Fibroblast of mammary gland (primary cell): ENCODE results near the gene GGPS1.

Experiments
- DNase-seq: peaks from one replicate; pipeline ENCODE4 v3.0.0-alpha.2; 2010; ENCODE audit warnings: low read depth
- H3K4me3 ChIP-seq: 2 replicates; pipeline ENCODE4 v1.5.1; 2011; ENCODE audit warnings: low read depth, mild to moderate bottlenecking, low read length, moderate library complexity; ENCODE audit not compliant: control insufficient read depth
- TF ChIP-seq, protein P1 (sequence below): conservative IDR thresholded peaks from 2 replicates; pipeline ENCODE4 v1.5.1; 2011; ENCODE audit warnings: low read depth, low read length, inconsistent platforms; ENCODE audit not compliant: control insufficient read depth, insufficient read depth

GGPS1 gene

DNA sequence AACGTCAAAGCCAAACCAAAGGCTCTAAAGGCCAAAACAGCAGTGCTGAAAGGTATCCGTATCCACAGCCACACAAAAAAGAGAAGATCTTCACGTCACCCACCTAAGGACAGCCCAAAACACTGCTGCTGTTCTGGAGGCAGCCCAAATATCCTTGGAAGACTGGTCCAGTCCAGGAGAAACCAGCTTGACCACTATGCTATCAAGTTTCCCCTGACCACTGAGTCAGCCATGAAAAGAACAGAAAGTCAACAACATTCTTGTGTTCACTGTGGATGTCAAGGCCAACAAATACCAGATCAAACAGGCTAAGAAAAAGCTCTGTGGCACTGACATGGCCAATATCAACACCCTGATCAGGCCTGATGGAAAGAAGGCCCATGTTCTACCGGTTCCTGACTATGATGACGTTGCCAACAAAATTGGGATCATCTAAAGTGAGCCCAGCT is 32.4 kb upstream of the GGPS1 start:
- DNase-seq: peak; percentile 78
- no peak overlapping the region for H3K4me3 ChIP-seq
- TF ChIP-seq, protein P1, sequence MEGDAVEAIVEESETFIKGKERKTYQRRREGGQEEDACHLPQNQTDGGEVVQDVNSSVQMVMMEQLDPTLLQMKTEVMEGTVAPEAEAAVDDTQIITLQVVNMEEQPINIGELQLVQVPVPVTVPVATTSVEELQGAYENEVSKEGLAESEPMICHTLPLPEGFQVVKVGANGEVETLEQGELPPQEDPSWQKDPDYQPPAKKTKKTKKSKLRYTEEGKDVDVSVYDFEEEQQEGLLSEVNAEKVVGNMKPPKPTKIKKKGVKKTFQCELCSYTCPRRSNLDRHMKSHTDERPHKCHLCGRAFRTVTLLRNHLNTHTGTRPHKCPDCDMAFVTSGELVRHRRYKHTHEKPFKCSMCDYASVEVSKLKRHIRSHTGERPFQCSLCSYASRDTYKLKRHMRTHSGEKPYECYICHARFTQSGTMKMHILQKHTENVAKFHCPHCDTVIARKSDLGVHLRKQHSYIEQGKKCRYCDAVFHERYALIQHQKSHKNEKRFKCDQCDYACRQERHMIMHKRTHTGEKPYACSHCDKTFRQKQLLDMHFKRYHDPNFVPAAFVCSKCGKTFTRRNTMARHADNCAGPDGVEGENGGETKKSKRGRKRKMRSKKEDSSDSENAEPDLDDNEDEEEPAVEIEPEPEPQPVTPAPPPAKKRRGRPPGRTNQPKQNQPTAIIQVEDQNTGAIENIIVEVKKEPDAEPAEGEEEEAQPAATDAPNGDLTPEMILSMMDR: no peak

DNA sequence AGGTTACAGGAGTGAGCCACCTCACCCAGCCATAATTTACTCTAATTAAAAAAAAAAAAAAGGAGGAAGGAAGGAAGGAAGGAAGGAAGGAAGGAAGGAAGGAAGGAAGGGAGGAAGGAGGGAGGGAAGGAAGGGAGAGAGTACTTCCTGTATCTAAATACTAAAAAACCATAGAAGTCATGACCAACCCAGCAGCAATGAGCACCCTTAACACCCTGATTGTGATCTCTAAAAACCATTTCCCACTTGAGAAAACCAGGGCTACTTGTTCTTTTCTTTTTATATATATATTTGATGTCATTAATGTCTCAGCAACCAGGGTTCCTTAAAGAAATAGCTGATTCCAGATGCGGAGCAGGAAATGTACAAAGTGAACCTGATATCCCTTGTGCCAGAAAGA is 31.6 kb upstream of the GGPS1 start:
- no peak overlapping the region for H3K4me3 ChIP-seq
- no peak for DNase-seq
- TF ChIP-seq, protein P1: no peak

DNA sequence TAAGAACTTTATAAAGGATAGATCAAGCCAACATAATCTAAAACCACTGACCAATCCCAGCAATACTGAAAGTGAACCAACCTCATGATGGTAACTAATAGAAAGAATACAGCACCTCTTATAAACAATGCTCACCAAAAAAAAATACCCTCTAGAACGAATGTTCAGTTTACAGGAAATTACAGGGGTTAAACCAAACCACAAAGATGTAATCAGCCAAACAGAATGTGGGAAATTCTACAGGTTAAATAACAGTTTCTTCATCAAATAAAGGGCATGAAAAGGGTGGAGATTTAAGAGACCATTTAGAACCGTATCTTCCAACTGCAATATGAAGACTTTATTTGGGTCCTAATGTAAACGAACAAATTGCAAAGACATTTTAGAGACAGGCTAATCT is 30.8 kb upstream of the GGPS1 start:
- TF ChIP-seq, protein P1: no peak
- DNase-seq: peak; percentile 24
- H3K4me3 ChIP-seq: no peak overlapping the region

DNA sequence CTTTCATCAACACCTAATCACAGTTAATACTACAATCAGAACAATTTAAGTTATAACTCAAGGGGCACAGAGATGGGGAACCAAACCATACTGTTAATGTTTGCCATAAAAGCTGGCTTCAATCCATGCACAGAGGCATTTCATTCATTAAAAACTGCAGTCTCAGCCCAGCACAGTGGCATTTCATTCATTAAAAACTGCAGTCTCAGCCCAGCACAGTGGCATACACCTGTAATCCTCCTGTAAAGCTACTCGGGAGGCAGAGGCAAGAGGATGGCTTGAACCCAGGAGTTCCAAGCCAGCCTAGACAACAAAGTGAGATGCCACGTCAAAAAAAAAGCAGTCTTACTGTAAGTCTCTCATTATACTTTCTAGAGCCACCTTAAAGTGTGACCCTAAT is 29.6 kb upstream of the GGPS1 start:
- TF ChIP-seq, protein P1: no peak
- no peak overlapping the region for H3K4me3 ChIP-seq
- DNase-seq: no peak

DNA sequence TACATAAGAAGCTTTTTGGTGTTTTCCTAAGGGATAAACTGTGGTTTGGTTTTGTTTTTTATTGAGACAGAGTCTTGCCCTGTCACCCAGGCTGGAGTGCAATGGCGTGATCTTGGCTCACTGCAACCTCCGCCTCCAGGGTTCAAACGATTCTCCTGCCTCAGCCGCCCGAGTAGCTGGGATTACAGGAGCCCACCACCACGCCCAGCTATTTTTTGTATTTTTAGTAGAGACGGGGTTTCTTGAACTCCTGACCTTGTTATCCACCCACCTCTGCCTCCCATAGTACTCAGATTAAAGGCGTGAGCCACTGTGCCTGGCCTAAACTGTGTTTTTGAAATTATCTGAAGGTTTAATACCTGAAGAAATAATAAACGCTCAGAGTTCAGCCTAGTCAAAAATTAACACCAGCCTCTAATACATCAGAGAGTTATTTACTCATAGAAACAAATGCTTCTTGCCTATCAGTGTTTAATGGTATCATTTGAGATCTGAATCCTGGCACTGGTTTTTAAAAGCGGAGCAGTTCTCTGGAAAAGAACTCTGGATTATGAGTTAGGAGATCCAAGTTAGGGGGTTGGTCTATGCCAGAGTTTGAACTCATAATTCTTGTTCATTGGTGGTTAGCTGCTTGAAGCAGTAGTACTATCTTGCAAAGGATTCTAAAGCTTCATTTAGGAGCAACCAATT is 29.1 kb upstream of the GGPS1 start:
- TF ChIP-seq, protein P1: no peak
- no peak for DNase-seq
- no peak overlapping the region for H3K4me3 ChIP-seq

DNA sequence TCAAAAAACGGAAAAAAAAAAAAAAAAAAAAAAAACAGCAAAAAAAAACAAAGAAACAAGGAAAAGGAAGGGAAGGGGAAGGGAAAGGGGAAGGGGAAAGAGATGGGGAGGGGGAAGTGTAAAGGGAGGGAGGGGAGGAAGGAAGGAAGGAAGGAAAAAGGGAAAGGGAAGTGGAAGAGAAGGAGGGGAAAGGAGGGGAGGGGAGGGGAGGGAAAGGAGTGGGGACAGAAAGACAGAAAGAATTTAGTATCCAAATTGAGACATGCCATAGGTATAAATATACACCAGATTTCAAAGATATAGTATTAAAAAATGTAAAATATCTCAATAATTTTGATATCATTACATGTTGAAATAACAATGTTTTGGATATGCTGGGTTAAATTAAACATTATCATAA is 26.2 kb upstream of the GGPS1 start:
- DNase-seq: no peak
- TF ChIP-seq, protein P1: no peak
- H3K4me3 ChIP-seq: no peak overlapping the region
